KMS-11 (cell line): ENCODE measurements around the gene B3GLCT.

Experiments
- H2AFZ ChIP-seq: fragments of 200-600 bp; sonication (generic); 2 replicates; pipeline ENCODE4 v1.6.1; 2016; ENCODE audit warnings: antibody characterized with exemption, mixed run types, low read depth
- H3K27ac ChIP-seq: fragments of 200-600 bp; sonication (generic); 2 replicates; pipeline ENCODE4 v1.6.1; 2016; ENCODE audit warnings: mild to moderate bottlenecking, mixed run types
- H3K27me3 ChIP-seq: fragments of 200-600 bp; sonication (generic); 2 replicates; pipeline ENCODE4 v1.6.1; 2017; ENCODE audit warnings: mild to moderate bottlenecking, low read depth, mixed run types, moderate library complexity; ENCODE audit not compliant: insufficient read depth
- H3K36me3 ChIP-seq: fragments of 200-600 bp; sonication (generic); 2 replicates; pipeline ENCODE4 v1.6.1; 2017; ENCODE audit warnings: mild to moderate bottlenecking, mixed run types; ENCODE audit not compliant: insufficient read depth
- H3K4me1 ChIP-seq: fragments of 200-600 bp; sonication (generic); 2 replicates; pipeline ENCODE4 v1.6.1; 2016; ENCODE audit warnings: mild to moderate bottlenecking, low read depth, mixed run types; ENCODE audit not compliant: poor library complexity, severe bottlenecking
- H3K4me2 ChIP-seq: fragments of 200-600 bp; sonication (generic); 2 replicates; pipeline ENCODE4 v1.7.0; 2016; ENCODE audit warnings: mild to moderate bottlenecking, mixed run types
- H3K4me3 ChIP-seq: fragments of 200-600 bp; sonication (generic); IDR thresholded peaks from 2 replicates; pipeline ENCODE4 v1.6.1; 2017; ENCODE audit warnings: low read depth, low read length, mixed read lengths; ENCODE audit not compliant: insufficient read depth
- H3K79me2 ChIP-seq: fragments of 200-600 bp; sonication (generic); 2 replicates; pipeline ENCODE4 v1.6.1; 2016; ENCODE audit warnings: low read depth, mixed run types; ENCODE audit not compliant: insufficient read depth
- H3K9ac ChIP-seq: fragments of 200-600 bp; sonication (generic); 2 replicates; pipeline ENCODE4 v1.6.1; 2016; ENCODE audit warnings: mild to moderate bottlenecking, mixed run types
- H4K20me1 ChIP-seq: fragments of 200-600 bp; sonication (generic); 2 replicates; pipeline ENCODE4 v1.6.1; 2016; ENCODE audit warnings: mild to moderate bottlenecking, mixed run types; ENCODE audit not compliant: insufficient read depth
- TF ChIP-seq, protein P1 (sequence below): fragments of 200-600 bp; sonication (generic); conservative IDR thresholded peaks from 2 replicates; pipeline ENCODE4 v1.6.1; 2017; ENCODE audit warnings: low read depth, mild to moderate bottlenecking, antibody characterized with exemption, low read length, moderate library complexity, mixed read lengths

The B3GLCT gene

DNA sequence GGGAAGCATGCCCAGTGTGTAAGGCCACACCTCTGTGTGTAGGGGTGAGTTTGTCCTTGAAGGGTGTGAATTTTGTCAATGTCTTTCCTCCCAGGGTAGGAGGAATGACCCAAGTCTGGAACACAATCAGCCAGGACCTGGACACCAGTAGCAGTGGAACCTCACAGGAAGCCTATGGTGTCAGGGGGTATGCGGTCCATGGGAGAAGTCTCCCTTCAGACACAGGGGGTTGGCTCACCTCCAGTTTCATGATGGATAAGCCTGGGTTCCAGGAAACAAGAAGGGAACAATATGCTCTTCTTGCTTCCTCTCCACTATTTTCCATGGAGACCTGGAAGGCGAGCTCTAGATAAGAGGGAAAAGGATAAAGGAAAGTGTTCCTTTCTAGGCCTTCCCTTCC, 23.9 kb downstream of the B3GLCT start:
- H3K79me2 ChIP-seq: no peaks in the 10 kb centered on the region
- no peaks in the 10 kb centered on the region for H3K36me3 ChIP-seq

DNA sequence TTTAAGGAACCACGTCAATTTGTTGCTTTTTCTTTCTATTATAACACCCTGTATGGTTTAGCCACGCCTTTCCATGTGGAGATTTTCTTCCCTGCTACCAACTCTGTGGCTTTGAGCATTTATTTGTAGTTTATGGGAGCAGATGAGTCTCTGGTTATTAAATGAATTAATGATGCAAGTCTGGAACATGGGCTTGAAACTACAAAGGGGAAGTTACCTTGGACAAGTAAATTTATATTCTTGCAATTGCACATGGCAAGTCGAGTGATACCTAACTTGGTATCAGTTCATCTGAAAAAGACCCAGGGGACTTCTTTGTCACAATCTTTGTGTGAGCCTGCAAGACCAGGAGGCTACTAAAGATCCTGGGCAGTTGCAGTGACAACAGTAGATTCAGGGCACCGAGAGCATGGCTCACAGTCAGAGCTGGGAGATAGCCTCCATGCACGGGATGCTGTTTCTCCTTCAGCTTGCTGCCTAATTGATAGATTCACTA, 24.4 kb downstream of the B3GLCT start:
- no peak overlapping the region for H3K4me3 ChIP-seq
- H3K4me2 ChIP-seq: no peak overlapping the region
- no peaks in the 10 kb centered on the region for H3K79me2 ChIP-seq
- no peak overlapping the region for H3K9ac ChIP-seq
- H3K27me3 ChIP-seq: no peaks in the 10 kb centered on the region
- H4K20me1 ChIP-seq: no peaks in the 10 kb centered on the region
- no peaks in the 10 kb centered on the region for H3K4me1 ChIP-seq
- H3K36me3 ChIP-seq: no peaks in the 10 kb centered on the region
- TF ChIP-seq, protein P1, sequence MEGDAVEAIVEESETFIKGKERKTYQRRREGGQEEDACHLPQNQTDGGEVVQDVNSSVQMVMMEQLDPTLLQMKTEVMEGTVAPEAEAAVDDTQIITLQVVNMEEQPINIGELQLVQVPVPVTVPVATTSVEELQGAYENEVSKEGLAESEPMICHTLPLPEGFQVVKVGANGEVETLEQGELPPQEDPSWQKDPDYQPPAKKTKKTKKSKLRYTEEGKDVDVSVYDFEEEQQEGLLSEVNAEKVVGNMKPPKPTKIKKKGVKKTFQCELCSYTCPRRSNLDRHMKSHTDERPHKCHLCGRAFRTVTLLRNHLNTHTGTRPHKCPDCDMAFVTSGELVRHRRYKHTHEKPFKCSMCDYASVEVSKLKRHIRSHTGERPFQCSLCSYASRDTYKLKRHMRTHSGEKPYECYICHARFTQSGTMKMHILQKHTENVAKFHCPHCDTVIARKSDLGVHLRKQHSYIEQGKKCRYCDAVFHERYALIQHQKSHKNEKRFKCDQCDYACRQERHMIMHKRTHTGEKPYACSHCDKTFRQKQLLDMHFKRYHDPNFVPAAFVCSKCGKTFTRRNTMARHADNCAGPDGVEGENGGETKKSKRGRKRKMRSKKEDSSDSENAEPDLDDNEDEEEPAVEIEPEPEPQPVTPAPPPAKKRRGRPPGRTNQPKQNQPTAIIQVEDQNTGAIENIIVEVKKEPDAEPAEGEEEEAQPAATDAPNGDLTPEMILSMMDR: no peak
- no peak overlapping the region for H3K27ac ChIP-seq
- H2AFZ ChIP-seq: no peak overlapping the region

More for the DNA sequence above, 23.9 kb downstream of the B3GLCT start:
- Histone ChIP-seq H3K4me1 (no peaks in the 10 kb centered on the region), H3K27me3 (no peaks in the 10 kb centered on the region), H2AFZ (no peak overlapping the region), H3K4me2 (no peak overlapping the region), H4K20me1 (no peaks in the 10 kb centered on the region), H3K9ac (no peak overlapping the region), H3K4me3 (no peak overlapping the region), H3K27ac (no peak overlapping the region)
- TF ChIP-seq, protein P1: no peak

DNA sequence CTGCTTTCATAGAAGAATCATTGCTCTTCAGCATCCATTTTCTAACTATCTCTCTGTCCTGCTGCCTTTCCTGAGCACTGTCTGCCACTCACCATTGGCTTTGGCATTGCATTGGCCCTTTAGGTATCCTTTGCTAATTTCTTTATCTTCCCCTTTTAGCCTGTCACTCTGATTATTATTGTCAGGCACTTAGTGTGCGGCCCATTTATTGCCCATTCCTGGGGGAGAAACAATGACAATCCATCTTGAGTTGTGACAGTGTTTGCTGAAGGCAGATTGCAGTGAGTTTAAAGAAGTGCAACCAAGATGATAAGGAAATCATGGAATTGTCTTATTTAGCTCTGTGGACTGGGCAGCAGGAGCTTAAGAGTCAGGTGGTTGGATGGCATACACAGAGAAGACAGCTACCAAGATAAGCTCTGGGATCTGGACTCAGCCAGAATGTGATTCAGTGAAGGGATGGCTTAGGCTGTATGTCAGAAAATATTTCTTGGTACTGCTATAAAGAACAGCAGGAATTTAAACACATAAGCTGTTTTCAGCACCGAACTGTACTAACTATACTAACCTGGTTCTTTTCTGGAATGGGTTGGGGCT, 25.3 kb downstream of the B3GLCT start:
- Histone ChIP-seq H2AFZ (no peak overlapping the region), H3K27me3 (no peaks in the 10 kb centered on the region), H3K9ac (no peak overlapping the region), H3K27ac (no peak overlapping the region), H3K4me3 (no peak overlapping the region), H3K36me3 (no peaks in the 10 kb centered on the region), H4K20me1 (no peaks in the 10 kb centered on the region), H3K4me2 (no peak overlapping the region), H3K79me2 (no peaks in the 10 kb centered on the region), H3K4me1 (no peaks in the 10 kb centered on the region)
- TF ChIP-seq, protein P1: no peak

DNA sequence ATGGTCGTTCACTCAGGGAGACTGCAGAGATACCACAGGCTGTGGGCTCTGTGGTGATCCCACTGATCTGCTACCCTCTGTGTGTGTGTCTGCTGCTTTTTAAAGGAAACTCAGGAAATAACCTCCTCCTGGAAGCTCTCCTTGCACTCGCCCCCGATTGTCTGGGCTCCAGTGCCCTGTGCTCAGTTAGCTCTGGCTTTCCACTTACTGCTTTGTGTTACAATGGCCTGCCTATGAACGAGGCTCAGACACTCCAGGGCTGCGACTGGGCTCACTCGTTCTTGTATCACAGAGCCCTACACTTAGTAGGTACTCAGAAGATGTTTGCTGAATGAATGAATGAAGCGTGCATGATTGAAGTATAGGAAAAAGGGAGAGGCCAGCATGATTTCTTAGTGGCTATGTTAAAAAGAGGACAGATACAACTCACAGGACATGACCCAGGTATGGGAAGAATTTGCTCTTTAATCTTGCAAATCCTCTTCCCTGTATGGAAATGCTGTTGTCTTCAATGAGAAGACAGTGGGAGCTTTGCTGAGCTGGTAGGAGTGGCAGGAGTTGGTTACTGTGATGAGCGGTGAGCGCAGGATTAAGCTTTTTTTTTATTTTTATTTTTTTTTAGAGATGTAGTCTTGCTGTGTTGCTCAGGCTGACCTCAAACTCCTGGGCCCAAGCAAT, 26.4 kb downstream of the B3GLCT start:
- H2AFZ ChIP-seq: no peak overlapping the region
- H3K27me3 ChIP-seq: no peaks in the 10 kb centered on the region
- no peak overlapping the region for H3K4me2 ChIP-seq
- no peak overlapping the region for H3K27ac ChIP-seq
- H3K79me2 ChIP-seq: no peaks in the 10 kb centered on the region
- H3K4me3 ChIP-seq: no peak overlapping the region
- TF ChIP-seq, protein P1: no peak
- no peaks in the 10 kb centered on the region for H3K4me1 ChIP-seq
- H4K20me1 ChIP-seq: no peaks in the 10 kb centered on the region
- no peaks in the 10 kb centered on the region for H3K36me3 ChIP-seq
- no peak overlapping the region for H3K9ac ChIP-seq
